ENCODE measurements around the gene KAT2B.

DNA sequence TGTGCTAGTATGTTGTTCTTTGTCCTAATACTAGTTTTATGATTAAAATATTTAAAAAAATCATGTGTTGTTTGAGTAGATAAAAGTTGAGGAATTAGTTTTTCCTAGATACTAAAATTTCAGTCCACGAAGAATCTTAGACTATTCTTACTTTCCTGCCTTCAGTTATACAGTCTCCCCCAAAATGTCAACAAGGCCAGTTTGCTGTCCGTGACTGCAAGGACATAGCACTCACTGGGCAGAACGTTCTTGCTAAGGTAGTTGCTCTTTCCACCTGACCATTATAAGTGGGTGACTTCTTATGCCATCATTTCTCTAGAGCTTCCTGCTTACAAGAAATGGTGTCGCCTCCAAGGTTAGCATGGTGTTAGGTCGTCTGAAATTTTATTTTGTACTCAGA is 32.8 kb downstream of the KAT2B start:
- TF ChIP-seq CTCF (conservative IDR thresholded peaks at IDR 0.05 in 1 of 2, IDR thresholded peaks at IDR 0.05 in 1 of 2; ENCODE audit: extremely low read depth in 1 of 2, insufficient read depth in 1 of 2, low read depth in 1 of 2, low read length in 2 of 2) = no peak
- TF ChIP-seq EZH2 (IDR thresholded peaks at IDR 0.05; ENCODE audit: borderline replicate concordance, low read length) = no peak

All from mammary epithelial cell (primary cell).